ENCODE measurements around the gene RPTOR.

- TF ChIP-seq, protein P1, sequence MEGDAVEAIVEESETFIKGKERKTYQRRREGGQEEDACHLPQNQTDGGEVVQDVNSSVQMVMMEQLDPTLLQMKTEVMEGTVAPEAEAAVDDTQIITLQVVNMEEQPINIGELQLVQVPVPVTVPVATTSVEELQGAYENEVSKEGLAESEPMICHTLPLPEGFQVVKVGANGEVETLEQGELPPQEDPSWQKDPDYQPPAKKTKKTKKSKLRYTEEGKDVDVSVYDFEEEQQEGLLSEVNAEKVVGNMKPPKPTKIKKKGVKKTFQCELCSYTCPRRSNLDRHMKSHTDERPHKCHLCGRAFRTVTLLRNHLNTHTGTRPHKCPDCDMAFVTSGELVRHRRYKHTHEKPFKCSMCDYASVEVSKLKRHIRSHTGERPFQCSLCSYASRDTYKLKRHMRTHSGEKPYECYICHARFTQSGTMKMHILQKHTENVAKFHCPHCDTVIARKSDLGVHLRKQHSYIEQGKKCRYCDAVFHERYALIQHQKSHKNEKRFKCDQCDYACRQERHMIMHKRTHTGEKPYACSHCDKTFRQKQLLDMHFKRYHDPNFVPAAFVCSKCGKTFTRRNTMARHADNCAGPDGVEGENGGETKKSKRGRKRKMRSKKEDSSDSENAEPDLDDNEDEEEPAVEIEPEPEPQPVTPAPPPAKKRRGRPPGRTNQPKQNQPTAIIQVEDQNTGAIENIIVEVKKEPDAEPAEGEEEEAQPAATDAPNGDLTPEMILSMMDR (IDR thresholded peaks at IDR 0.05; ENCODE audit: insufficient read depth, low read depth, low read length), result no peak
- no peak for TF ChIP-seq EZH2 (IDR thresholded peaks at IDR 0.05; ENCODE audit: insufficient read depth, low read length)
Observed at GRCh38 chr17:80604009-80604669, 59.5 kb downstream of the RPTOR start.
